GM18951 (cell line): ENCODE data around the gene KIF6.

Source experiments
- POLR2A ChIP-seq: IDR thresholded peaks from 4 replicates; pipeline ENCODE4 v1.6.1; 2011; ENCODE audit warnings: mild to moderate bottlenecking; ENCODE audit not compliant: insufficient read length, insufficient read depth; ENCODE audit errors: extremely low read depth
- in situ Hi-C: fragments of 300-500 bp; cut with MboI; formaldehyde crosslinking; loops from one replicate; pipeline ENCODE4 v1.12.0; 2022; ENCODE audit warnings: low sequenced_read_pairs, mixed read lengths, inconsistent platforms; ENCODE audit not compliant: unreplicated experiment

The KIF6 gene

DNA sequence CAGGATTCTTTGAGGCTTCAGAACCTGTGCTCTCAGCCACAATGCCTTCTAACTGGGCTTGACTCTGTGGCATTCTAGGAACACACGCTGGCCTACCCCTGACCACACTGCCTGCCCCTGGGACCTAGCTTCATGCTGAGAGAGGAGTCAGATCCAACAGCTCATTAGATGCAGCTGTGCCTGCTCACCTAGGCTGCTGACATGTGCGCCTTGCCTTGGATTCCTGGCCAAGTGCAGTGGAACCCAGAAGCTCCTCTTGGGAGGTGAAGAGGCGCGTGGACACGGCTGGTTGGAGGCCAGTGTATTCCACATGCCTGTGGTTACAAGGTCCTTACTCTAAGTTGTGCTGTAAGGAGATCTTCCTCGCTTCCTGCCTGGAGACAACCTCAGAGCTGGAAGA is 378.0 kb downstream of the KIF6 start:
- TF ChIP-seq POLR2A = no peak
- in situ Hi-C loops = no loop called here

DNA sequence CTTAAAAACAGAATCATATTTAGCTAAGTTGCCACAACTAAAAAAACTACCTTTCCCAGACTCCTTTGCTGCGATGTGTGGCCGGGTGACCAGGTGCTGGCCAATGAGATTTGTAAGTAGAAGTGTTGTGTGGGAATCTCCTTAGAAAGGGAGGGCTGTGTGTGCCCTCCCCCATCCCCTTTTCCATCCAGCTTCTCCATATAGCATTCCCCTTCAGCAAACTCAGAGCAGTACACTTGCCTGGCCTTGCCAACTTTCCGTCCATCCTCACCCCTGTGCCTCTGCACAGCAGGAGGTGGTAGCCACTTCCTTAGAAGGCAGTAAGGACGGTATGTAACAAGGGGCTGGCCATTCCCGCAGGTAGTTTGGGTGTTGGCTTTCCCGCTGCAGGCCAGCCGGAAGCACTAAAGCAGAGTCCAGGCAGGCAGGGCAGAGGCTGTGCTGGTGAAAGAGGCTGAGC is 380.4 kb downstream of the KIF6 start:
- in situ Hi-C loops = no loop called here

DNA sequence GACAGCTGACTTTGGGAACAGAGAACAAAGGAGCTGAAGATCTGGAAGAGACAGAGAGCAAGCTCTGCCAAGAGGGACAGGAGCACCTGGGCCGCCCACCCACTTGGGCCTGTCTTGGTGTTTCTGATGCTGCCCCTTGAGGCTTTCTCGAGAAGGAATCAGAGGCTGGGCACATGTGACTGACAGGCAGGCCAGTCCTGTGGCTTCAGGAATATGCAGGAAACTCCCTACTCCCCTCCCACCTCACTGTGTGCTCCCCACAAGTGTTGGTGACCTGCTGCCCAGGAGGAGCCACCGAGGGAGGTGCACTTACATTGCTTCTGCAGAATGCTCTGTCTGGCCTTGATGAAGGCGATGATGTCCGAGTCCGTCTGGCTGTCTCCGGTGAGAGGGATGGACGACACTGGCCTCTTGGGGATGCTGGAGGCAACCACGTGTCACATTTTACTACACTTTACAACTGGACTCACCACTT is 381.8 kb downstream of the KIF6 start:
- in situ Hi-C loops = no loop called here
- no peak for TF ChIP-seq POLR2A

More for the DNA sequence above, 380.4 kb downstream of the KIF6 start:
- TF ChIP-seq POLR2A = no peak

DNA sequence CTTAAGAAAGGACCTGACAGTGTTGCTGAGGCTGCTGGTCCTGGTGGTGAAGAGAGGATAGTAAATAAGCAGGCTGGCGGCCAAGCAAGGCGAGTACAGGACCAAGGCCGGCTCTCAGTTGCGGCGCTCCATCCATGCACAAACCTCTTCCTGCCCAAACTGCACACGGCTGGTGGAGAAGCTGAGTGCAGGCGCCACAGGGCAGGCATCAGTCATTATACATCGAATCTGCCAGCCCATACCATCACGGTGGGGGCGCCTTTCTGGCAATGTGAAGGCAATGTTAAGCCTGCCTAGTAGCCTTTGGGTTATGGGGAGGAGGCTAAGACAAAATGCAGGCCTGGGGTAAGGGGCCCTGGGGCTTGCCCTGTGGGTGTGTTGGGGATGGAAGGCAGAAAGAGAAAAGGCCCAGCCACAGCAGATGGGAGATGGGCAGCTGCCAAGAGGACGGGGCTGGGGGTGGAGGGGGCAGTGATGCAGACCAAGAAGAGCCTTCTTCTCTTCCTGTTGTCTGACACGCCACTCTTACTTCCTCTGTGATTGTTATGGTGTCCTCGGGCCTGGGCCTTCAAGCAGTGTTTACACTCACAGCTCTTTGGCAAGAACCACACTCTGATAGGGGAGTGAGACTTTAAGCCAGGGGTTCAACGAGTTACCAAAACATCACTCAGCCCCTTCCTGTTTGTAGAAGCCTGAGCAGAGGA is 382.4 kb downstream of the KIF6 start:
- in situ Hi-C loops = no loop called here
- no peak for TF ChIP-seq POLR2A

DNA sequence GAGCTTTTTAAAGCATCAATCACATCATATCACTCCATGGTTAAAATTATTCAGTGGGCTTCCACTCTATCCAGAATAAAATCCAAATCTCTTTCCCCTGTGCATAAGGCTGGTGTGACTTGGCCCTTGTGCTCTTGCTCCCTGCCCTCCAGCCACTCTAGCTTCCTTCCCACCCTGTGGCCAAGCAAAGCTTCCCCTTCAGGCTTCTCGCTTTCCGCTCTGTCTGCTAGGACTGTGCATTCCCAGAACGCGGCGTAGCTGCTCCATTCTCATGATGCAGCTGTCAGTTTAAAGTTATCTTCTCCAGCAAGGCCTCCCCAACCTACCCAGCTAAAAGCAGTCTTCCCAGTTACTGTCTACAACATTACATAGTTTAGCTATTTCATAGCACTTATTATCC is 383.3 kb downstream of the KIF6 start:
- in situ Hi-C loops = no loop called here
- no peak for TF ChIP-seq POLR2A

DNA sequence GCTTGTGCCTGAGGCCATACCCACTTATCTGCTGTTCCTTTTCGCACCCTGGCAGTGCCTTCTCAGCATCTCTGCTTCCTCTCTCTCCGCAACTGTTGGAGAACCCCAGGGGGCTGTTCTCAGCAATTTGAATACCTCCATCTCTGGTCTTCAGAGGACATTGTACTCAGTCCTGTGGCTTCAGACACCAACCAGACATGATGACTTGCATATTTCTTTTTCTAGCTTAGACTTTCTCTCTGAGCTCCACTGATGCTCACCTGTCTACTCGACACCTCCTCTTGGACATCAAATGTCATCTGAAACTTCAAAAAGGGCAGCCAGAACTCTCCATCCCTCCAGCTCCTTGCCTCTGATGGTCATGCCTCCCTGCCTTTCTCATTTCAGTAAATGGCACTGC is 383.9 kb downstream of the KIF6 start:
- in situ Hi-C loops = no loop called here
- TF ChIP-seq POLR2A = no peak

DNA sequence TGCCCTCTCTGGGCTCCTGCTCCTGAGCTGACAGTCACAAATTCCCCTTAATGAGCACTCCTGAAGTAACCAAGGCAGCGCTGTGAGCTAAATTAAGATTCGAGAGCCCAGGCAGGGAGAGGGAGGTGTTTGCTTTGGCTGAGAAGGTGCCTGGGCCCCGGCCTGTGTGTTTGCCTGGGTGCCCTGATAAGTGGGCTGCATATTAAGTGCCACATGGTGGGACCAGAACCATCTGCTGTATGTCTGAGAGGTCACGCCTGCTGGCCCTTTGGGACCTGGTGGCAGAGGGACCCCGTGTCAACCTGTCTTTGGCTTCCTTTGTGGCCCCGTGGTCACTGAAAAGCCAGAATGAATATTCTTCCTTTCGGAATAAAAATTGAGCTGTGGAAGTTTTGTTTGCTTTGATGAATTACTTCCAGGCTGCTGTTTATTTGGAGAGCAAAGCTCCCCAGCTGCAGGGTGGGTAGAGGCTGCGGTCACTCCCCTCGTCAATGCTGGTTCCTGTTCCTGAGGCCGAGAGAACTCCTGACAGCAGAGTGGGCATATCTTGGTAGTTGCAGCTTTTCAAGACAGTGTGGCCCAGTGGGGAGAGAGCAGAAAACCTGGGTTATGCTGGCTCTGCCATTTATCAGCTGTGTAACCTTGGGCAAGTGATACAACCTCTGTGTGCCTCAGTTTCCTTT is 385.2 kb downstream of the KIF6 start:
- in situ Hi-C loops = no loop called here
- TF ChIP-seq POLR2A = no peak

DNA sequence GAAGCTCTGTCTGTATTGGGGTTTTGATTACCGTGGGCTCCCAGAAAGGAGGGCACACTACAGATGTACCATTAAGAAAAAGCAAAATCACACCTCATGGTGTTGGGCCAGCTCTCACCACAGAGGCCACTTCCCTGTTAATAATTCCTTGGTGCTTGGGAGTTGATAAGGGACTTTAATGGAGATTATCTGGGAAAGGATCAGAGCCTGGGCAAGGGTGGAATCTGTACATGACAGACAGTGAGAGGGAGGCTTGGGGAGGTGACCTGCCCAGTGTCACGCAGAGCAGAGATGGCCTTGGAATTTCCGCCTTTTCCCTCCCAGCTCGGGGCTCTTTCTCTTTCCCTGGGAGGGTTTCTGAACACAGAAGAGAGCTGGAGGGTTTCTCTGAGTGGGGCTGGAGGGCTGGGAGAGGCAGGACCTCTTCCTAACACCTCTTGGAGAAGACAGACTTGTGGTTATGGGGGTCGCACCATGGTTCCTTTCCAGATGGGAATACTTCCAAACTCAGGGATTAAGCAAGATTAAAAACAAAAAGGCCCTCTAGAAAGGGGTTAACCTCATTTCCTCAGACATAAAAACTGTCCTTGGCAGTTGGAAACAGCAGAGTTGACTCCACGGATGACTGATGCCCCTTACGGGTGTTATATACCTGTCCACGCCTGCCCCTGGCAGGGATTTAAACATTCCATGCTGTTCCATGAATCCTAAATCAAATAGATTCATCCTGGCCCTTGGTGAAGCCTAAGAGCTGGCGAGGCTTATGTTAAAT is 385.9 kb downstream of the KIF6 start:
- in situ Hi-C loops = no loop called here
- no peak for TF ChIP-seq POLR2A

DNA sequence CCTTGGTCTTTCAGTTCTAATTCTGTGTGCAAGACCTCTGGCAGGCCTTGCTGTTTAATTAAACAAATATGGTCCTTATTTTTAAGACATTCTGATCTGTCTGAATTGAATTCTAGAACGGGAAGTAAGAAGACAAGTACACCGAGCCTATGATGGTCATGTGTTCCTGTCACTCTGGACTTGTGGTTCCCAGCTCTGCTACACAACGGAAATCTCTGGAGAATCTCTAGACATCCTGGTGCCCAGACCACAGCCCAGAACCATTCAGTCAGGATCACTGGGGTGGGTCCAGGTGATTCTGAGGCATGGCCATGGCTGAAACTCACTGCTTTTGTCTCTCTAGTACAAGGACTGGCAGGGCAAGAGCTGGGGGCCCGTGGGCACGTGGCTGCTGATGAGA is 386.8 kb downstream of the KIF6 start:
- in situ Hi-C loops = no loop called here
- no peak for TF ChIP-seq POLR2A

DNA sequence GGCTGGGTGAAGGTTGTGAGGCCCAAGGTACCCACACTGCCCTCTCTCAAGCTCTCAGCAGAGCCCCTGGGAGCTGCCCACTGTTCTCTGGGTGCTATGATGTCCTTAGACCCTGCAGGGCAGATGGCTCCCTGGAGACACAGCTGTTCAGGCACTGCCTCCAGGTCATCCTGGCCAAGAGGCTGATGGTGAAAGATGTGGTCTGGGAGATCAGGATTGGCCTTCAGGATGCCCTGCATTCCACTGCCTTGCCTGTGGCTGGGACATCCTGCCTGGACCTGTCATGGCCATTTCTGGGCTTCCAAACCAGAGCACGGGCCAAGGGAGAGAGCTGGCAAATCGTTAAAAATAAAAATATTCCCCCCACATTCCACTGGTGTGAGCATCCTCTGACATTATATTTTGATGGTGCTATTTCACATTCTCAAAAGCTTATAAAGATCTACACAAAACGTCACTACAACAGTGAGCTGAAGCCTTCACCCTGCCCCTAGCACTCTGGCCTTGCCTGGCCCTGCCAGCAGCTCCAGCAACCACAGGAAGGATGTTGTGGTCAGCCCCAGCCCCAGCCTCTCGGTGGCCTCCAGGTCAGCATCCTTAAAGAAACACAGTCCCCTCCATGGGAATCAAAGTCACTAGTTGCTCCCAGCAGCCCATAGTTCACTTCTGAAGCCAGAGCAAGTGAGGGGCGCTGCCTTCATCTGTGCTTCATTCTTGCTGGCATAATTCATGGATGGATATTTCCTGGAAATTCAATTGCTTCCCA is 389.2 kb downstream of the KIF6 start:
- in situ Hi-C loops = no loop called here
- TF ChIP-seq POLR2A = no peak

DNA sequence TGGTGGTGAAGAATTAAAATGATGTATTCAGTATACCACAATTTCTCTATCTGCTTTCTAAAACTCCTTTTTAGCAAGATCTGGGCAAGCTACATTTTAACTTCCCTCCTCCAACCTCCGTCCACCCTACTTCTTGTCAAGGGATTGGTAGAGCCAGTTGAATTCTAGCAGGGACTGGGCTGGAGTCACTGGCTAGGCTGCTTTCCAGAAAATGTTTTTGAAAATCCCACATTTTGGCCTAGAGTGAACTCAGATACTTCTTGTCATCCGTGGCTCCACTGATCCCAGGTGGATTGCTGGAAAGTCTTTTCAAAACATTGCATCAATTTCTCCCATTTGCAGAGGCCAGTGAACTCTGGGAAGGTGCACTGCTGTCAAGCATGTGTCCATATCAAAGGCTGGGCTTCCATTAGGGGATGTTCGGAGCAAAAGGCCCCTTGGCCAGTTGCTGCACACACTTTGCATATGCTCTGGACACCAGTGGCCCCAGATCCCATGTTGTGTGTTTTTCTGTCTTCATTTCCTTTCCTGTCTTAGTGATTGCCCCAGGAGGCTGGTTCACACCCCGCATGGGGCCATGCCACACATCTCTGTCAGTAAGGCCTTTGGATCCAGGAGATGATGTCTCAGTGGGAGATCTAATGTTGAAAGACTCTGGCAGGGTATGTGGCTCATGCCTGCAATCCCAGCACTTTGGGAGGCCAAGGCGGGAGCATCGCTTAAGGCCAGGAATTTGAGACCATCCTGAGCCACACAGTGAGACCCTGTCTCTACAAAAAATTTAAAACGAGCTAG is 391.4 kb downstream of the KIF6 start:
- no peak for TF ChIP-seq POLR2A
- in situ Hi-C loops = no loop called here

DNA sequence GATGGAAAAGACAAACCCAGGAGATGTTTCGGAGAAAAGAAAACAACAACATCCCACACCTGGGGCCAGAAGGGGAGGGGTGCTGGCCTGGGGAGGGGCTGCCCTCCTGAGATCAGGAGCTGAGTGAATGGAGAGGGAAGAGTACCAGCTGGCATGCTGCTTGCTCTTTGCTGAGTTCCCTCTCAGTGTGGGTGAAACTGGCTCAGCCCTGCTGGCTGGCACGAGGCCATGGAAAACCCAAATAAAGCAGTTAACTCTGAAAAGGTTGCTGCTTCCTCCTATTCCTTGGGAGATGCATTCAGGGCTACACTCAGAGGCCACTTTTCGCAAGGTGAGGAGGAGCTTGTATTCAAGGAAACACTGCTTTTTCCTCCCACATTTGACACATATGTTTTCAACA is 394.7 kb downstream of the KIF6 start:
- in situ Hi-C loops = no loop called here
- no peak for TF ChIP-seq POLR2A
